ENCODE results near the gene PLEKHG7. TPM values are rescaled to one million over a fixed set of nuclear protein-coding genes. Genes with fewer than 3 reads are reported as not detected.
"Not testable (repeated sequence)": the region's sequence is repeated elsewhere in the genome, so short reads cannot be mapped to it uniquely, and the experiment has no call there.

PLEKHG7 gene
- polyA plus RNA-seq, 3 donors = not detected

GRCh38 chr12:92785563-92785950 is 82.8 kb downstream of the PLEKHG7 start:
- WGBS (ENCODE audit: insufficient coverage) = no CpG with 5 or more reads among the region's 1 CpG
- Histone ChIP-seq H3K9me3 (replicated peaks in 1 of 2; ENCODE audit: control insufficient read depth in 1 of 2, insufficient read depth in 1 of 2, low read length in 2 of 2) (no peaks in the 10 kb centered on the region), H3K9ac (ENCODE audit: insufficient read depth, low read length, poor library complexity, severe bottlenecking) (no peak overlapping the region), H3K4me1 (ENCODE audit: control insufficient read depth in 1 of 2, insufficient read depth in 2 of 2, low read length in 2 of 2) (no peaks in the 10 kb centered on the region), H3K4me2 (replicated peaks; ENCODE audit: extremely low read depth, low read length, poor library complexity, severe bottlenecking) (no peak overlapping the region), H2AFZ (ENCODE audit: insufficient read depth, low read depth, low read length, poor library complexity, severe bottlenecking) (no peak overlapping the region), H4K20me1 (ENCODE audit: insufficient read depth, low read length) (no peaks in the 10 kb centered on the region), H3K79me2 (ENCODE audit: insufficient read depth, low read length) (no peaks in the 10 kb centered on the region), H3K36me3 (replicated peaks in 1 of 2; ENCODE audit: control insufficient read depth in 1 of 2, insufficient read depth in 2 of 2, low read length in 2 of 2) (peaks cover 12 to 47% of the 10 kb centered on the region in 2 donors), H3K4me3 (replicated peaks in 1 of 3; ENCODE audit: low read depth in 2 of 3, low read length in 3 of 3) (no peak overlapping the region), H3K27me3 (ENCODE audit: control insufficient read depth in 2 of 2, insufficient read depth in 2 of 2, low read length in 2 of 2) (no peaks in the 10 kb centered on the region), H3K27ac (ENCODE audit: low read depth in 1 of 2, low read length in 2 of 2) (no peak overlapping the region)
- no peak for DNase-seq
- H3K27ac Mint-ChIP-seq = no peak overlapping the region
- TF ChIP-seq CTCF (IDR thresholded peaks at IDR 0.05) = no peak
- no peak overlapping the region for H3K4me3 Mint-ChIP-seq
- peaks cover 0 to 2% (median 0%) of the 10 kb centered on the region in 7 donors for H3K9me3 Mint-ChIP-seq
- intact Hi-C loops (cut with micrococcal nuclease) = loop anchor here in 1 of 2 donors (10.0 kb wide), 1 partner anchor 609 kb away; no protein-coding TSS in a partner anchor
- peaks cover 15% of the 10 kb centered on the region for H3K4me1 Mint-ChIP-seq
- peaks cover 40 to 46% of the 10 kb centered on the region in 2 donors for H3K36me3 Mint-ChIP-seq
- peaks cover 0 to 2% (median 0%) of the 10 kb centered on the region in 3 donors for H3K27me3 Mint-ChIP-seq (ENCODE audit: low read depth in 3 of 3)

DNA sequence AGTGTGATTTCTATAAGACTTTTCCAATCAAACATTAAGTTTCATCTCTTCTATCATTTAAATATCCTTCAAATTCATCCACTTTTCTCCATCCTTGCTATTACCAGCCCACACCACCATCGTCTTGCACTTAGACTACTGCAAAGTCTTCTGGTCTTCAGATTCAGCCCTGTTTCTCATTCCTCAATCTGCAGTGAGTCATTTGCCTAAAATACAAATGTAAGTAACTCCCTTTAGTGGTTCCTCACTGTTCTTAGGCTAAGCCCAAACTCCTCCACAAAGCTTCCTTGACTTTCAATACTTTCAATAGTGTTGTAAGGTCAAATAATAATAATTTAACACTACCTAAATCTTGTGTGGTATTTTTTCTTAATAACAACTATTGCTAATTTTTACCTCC is 83.3 kb downstream of the PLEKHG7 start:
- WGBS (ENCODE audit: insufficient coverage) = 70% methylated on average over 1 of the region's 1 CpG
- H3K4me3 Mint-ChIP-seq = no peak overlapping the region
- no peak overlapping the region for H2AFZ ChIP-seq (ENCODE audit: insufficient read depth, low read depth, low read length, poor library complexity, severe bottlenecking)
- peaks cover 12 to 43% of the 10 kb centered on the region in 2 donors for H3K36me3 ChIP-seq (replicated peaks in 1 of 2; ENCODE audit: control insufficient read depth in 1 of 2, insufficient read depth in 2 of 2, low read length in 2 of 2)
- no peak overlapping the region for H3K4me2 ChIP-seq (replicated peaks; ENCODE audit: extremely low read depth, low read length, poor library complexity, severe bottlenecking)
- no peak overlapping the region for H3K4me3 ChIP-seq (replicated peaks in 1 of 3; ENCODE audit: low read depth in 2 of 3, low read length in 3 of 3)
- TF ChIP-seq CTCF (IDR thresholded peaks at IDR 0.05) = no peak
- no peaks in the 10 kb centered on the region for H3K4me1 ChIP-seq (ENCODE audit: control insufficient read depth in 1 of 2, insufficient read depth in 2 of 2, low read length in 2 of 2)
- H3K9me3 Mint-ChIP-seq = peaks cover 0 to 5% (median 0%) of the 10 kb centered on the region in 7 donors
- H3K79me2 ChIP-seq (ENCODE audit: insufficient read depth, low read length) = no peaks in the 10 kb centered on the region
- H3K9me3 ChIP-seq (replicated peaks in 1 of 2; ENCODE audit: control insufficient read depth in 1 of 2, insufficient read depth in 1 of 2, low read length in 2 of 2) = no peaks in the 10 kb centered on the region
- no peaks in the 10 kb centered on the region for H3K27me3 ChIP-seq (ENCODE audit: control insufficient read depth in 2 of 2, insufficient read depth in 2 of 2, low read length in 2 of 2)
- peaks cover 14% of the 10 kb centered on the region for H3K4me1 Mint-ChIP-seq
- H3K27ac Mint-ChIP-seq = peak overlapping the region in 4 of 7 donors; percentile 3 to 60 (median 24)
- no peaks in the 10 kb centered on the region for H4K20me1 ChIP-seq (ENCODE audit: insufficient read depth, low read length)
- no peak for DNase-seq
- H3K36me3 Mint-ChIP-seq = peaks cover 42 to 48% of the 10 kb centered on the region in 2 donors
- intact Hi-C loops (cut with micrococcal nuclease) = loop anchor here in 1 of 2 donors (10.0 kb wide), 1 partner anchor 609 kb away; no protein-coding TSS in a partner anchor
- H3K27ac ChIP-seq (ENCODE audit: low read depth in 1 of 2, low read length in 2 of 2) = no peak overlapping the region
- H3K9ac ChIP-seq (ENCODE audit: insufficient read depth, low read length, poor library complexity, severe bottlenecking) = no peak overlapping the region
- H3K27me3 Mint-ChIP-seq (ENCODE audit: low read depth in 3 of 3) = peaks cover 0 to 2% (median 0%) of the 10 kb centered on the region in 3 donors

- peaks cover 70 to 77% of the 10 kb centered on the region in 2 donors for H3K36me3 Mint-ChIP-seq
- DNase-seq; H3K27ac Mint-ChIP-seq; H3K27me3 Mint-ChIP-seq (ENCODE audit: low read depth in 3 of 3); H3K4me1 ChIP-seq (ENCODE audit: control insufficient read depth in 1 of 2, insufficient read depth in 2 of 2, low read length in 2 of 2); intact Hi-C loops (cut with micrococcal nuclease); H3K9me3 ChIP-seq (replicated peaks in 1 of 2; ENCODE audit: control insufficient read depth in 1 of 2, insufficient read depth in 1 of 2, low read length in 2 of 2); H3K79me2 ChIP-seq (ENCODE audit: insufficient read depth, low read length); H3K27ac ChIP-seq (ENCODE audit: low read depth in 1 of 2, low read length in 2 of 2); H3K27me3 ChIP-seq (ENCODE audit: control insufficient read depth in 2 of 2, insufficient read depth in 2 of 2, low read length in 2 of 2); H3K4me2 ChIP-seq (replicated peaks; ENCODE audit: extremely low read depth, low read length, poor library complexity, severe bottlenecking); H3K4me3 Mint-ChIP-seq; H3K4me3 ChIP-seq (replicated peaks in 1 of 3; ENCODE audit: low read depth in 2 of 3, low read length in 3 of 3); H4K20me1 ChIP-seq (ENCODE audit: insufficient read depth, low read length); H3K9ac ChIP-seq (ENCODE audit: insufficient read depth, low read length, poor library complexity, severe bottlenecking); H2AFZ ChIP-seq (ENCODE audit: insufficient read depth, low read depth, low read length, poor library complexity, severe bottlenecking); H3K4me1 Mint-ChIP-seq: not testable (repeated sequence)
- peaks cover 5 to 19% (median 11%) of the 10 kb centered on the region in 7 donors for H3K9me3 Mint-ChIP-seq
- WGBS (ENCODE audit: insufficient coverage) = 100% methylated on average over 1 of the region's 5 CpGs
- H3K36me3 ChIP-seq (replicated peaks in 1 of 2; ENCODE audit: control insufficient read depth in 1 of 2, insufficient read depth in 2 of 2, low read length in 2 of 2) = peaks cover 13 to 53% of the 10 kb centered on the region in 2 donors
Measured at GRCh38 chr12:92794356-92794755, 91.6 kb downstream of the PLEKHG7 start.
